ENCODE measurements around the gene ARHGAP26.

The ARHGAP26 gene

GRCh38 chr5:143156572-143156971 lies 386.4 kb downstream of the ARHGAP26 start:
- no peak for DNase-seq (ENCODE audit: low spot score)
- Histone ChIP-seq H3K27ac (peak overlapping the region; percentile 76 to 90), H3K4me3 (no peak overlapping the region)
- TF ChIP-seq CTCF (IDR thresholded peaks at IDR 0.05): no peak

- Histone ChIP-seq H3K4me3 (no peak overlapping the region), H3K27ac (no peak overlapping the region)
- TF ChIP-seq CTCF (IDR thresholded peaks at IDR 0.05): no peak
- no peak for DNase-seq (ENCODE audit: low spot score)
Measured at GRCh38 chr5:143159031-143159430, 388.9 kb downstream of the ARHGAP26 start.

GRCh38 chr5:143161885-143162540 lies 391.8 kb downstream of the ARHGAP26 start:
- no peak overlapping the region for H3K27ac ChIP-seq
- DNase-seq (ENCODE audit: low spot score): no peak
- TF ChIP-seq CTCF (IDR thresholded peaks at IDR 0.05): no peak
- no peak overlapping the region for H3K4me3 ChIP-seq

GRCh38 chr5:143162810-143163209 lies 392.6 kb downstream of the ARHGAP26 start:
- DNase-seq (ENCODE audit: low spot score): no peak
- TF ChIP-seq CTCF (IDR thresholded peaks at IDR 0.05): no peak
- H3K4me3 ChIP-seq: no peak overlapping the region
- no peak overlapping the region for H3K27ac ChIP-seq

- no peak overlapping the region for H3K4me3 ChIP-seq
- no peak for DNase-seq (ENCODE audit: low spot score)
- no peak for TF ChIP-seq CTCF (IDR thresholded peaks at IDR 0.05)
- no peak overlapping the region for H3K27ac ChIP-seq
Measured at GRCh38 chr5:143164557-143164956, 394.4 kb downstream of the ARHGAP26 start.

- no peak overlapping the region for H3K27ac ChIP-seq
- DNase-seq (ENCODE audit: low spot score): no peak
- H3K4me3 ChIP-seq: no peak overlapping the region
- TF ChIP-seq CTCF (IDR thresholded peaks at IDR 0.05): no peak
Measured at GRCh38 chr5:143165049-143165880, 395.1 kb downstream of the ARHGAP26 start.

GRCh38 chr5:143166090-143166489 lies 395.9 kb downstream of the ARHGAP26 start:
- Histone ChIP-seq H3K4me3 (no peak overlapping the region), H3K27ac (no peak overlapping the region)
- no peak for TF ChIP-seq CTCF (IDR thresholded peaks at IDR 0.05)
- DNase-seq (ENCODE audit: low spot score): no peak
